Measurements from ENCODE around the gene ENTHD1.

ENTHD1 gene

DNA sequence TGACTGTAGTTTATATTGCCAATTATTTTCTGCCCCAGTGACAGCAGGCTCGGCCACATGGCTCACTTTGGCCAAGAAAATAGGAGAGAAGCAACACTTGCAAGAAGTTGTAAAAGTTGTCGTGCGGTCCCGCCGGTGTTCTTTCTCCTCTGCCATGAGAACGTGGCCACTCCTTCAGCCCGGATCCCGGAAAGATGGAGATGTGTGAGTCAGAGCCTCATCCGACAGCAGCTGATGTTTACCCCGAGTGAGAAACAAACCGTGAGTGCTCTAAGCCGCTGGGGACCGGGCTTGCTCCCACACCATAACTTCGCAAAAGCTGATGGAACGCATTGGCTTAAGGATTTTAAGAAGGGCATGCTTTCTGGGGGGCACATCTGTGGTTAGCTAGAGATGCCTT is 166.0 kb downstream of the ENTHD1 start:
- no peak for DNase-seq

DNA sequence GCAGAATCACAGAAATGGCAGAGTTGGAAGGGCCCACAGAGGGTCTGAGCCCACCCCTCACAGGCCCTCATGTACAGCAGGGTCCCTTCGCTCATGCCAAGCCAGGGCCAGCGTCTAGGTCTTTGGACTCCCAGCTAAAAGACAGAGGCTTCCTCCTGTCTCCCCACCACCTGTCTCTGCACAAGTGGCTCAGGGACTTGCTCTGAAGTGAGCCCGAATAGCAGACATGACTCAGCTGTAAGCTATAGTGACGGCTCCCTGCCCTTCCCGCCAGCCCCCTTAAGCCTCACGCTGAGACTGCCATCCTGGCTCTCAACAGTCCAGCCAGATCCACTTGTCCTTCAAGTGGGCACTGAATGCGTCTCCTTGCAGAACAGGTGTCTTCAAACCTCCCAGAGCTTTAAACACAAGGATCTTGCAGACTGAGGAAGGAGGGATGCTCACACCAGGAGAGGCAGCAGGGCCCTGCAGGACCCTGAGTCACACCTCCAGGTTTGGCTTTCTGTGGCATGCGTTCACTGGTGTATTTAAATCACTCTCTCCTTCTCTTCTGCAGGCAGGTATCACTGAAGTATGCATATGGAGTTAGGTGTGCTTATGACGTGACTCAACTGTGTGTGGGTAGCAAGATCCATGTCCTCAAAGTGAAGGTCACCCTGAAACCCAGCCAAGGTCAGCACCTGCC is 168.1 kb downstream of the ENTHD1 start:
- DNase-seq, result no peak

DNA sequence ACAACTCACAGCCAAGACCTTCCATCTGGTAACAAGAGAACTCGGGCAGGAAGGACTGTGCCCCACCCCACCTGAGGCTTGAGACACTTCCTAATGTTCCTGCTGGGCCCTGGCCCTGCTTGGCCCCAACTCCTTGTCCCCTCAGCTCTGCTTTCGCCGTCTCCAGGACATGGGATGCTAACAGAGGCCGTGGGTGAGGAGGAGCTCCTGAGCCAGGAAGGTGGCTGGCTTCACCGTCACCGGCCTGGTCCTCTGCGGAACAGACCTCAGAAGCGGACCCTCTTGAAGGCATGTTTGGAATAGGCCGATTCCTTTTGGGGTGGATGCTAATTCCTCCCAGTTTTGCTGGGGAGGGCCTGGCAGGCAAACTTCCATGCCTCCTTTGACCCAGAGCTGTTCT is 168.7 kb downstream of the ENTHD1 start:
- no peak for DNase-seq

GRCh38 chr22:39724390-39724789 is 169.2 kb downstream of the ENTHD1 start:
- DNase-seq, result no peak

DNA sequence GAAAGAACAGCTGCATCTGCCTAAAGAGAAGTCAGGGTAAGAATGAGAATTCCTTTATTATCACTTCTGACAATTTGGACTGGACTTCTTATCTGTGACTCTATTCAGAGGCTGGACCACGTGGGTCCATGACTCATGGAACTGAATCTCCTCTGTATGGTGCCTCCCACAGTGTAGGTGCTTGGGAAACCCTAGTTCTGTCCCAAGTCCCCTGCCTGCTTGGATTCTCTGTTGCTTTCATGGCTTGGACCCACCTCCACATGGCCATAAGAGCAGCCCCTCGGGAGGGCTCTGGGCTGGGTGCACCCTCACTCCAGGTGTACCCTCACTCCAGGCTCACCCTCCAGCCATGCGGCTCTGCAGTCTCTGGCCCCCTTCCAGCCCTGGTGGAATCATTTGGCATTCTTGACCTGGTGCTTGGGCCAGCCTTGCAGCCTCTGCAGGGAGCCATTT is 169.6 kb downstream of the ENTHD1 start:
- DNase-seq, result no peak

DNA sequence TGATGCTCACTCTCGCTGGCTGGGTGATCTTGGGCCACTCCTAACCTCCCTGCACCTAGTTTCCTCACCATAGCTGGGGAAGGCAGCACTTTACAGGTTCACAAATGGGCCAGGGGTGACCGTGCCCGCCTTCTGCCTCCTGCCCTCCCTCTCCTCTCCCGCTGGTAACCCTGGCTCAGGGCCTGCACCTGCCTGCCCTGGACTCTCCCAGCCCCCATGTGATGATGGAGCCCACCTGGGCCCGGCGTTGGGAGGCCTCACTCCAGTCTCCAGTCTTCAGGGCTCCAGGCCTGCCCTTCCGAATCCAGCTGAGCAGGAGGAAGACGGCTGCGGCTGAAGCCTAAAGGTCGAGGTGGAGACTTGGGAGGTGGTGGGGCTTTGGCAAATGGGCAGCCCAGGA is 170.1 kb downstream of the ENTHD1 start:
- no peak for DNase-seq

GRCh38 chr22:39722501-39722900 is 171.1 kb downstream of the ENTHD1 start:
- no peak for DNase-seq

DNA sequence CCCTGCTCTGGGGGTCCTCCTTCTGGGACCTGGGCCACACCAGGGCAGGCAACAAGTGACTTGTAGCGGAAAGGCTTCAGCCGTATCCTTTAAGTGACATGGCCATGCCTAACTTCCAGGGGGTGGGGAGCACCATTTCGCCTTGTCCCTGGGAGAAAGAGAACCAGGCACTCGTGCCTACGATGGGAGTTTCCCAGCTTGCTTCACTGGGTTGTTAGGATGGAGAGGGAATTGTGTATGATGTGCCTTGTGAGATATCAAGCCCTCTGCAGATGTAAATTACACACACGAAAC is 171.6 kb downstream of the ENTHD1 start:
- DNase-seq, result no peak

GRCh38 chr22:39721206-39722031 is 172.1 kb downstream of the ENTHD1 start:
- no peak for DNase-seq

DNA sequence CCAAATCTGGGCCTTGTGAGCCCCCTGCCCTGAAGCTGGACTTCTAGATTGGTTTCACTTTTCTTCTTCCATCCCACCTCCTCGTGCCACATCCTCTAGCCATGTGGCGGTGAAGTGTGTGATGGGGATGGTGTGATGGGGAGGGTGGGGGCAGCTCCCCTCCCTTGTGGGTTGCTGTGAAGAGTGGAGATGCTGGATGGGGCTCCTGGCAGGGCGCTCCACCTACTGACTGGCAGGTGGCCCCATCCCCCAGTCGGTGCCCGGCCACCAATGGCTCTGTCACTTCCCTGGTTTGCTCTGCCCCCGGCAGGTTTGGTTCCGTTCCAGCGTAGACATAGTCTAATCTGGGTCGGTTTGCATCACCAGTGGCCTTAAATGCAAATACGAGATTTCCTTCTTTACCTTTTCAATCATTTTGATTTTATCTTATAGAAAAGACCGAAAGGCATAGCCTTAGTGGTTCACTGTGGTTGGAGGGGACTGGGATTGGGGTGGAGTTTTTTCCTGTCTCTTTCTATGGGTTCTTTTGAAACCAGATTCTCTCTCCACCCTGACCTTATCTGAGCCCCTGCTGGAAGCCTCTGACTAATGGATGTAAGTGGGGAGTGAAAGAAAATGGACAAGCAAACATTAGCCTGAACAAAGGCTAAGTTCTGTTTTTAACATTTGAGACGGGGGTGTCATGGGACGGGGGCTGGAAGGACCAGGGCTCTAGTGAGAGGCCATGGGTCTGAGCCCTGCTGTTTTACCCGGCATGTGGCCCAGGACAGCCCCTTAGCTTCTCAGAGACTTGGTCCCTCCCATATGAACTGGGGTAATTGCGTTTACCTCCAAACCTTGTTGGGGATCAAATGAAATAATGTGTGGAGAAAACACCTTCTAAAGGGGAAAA is 173.8 kb downstream of the ENTHD1 start:
- DNase-seq, result no peak

DNA sequence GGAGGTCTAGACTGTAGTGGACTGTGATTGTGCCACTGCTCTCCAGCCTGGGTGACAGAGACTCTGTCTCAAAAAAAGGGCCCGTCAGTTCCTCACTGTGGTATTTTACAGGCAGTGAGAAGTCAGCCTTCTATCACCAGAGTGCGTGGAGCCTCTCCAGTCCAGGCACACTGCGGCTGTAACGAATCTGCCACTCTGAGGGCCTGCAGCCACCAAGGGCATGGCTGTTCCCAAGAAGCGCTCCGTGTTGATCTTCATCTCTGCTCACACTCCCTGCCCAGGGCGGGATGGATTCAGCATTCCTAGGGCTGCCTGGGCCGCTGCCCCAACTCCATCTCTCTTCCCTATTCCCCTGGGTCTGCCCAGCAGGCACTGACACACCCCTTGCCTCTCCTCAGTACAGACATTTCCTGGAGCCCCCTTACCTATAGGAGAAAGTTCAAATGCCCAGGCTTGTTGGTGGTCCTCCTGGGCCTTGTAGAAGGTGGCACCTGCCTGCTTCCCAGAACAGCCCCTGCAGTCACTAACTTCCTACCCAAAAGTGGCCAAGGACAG is 174.6 kb downstream of the ENTHD1 start:
- no peak for DNase-seq

GRCh38 chr22:39718206-39718605 is 175.4 kb downstream of the ENTHD1 start:
- no peak for DNase-seq

DNA sequence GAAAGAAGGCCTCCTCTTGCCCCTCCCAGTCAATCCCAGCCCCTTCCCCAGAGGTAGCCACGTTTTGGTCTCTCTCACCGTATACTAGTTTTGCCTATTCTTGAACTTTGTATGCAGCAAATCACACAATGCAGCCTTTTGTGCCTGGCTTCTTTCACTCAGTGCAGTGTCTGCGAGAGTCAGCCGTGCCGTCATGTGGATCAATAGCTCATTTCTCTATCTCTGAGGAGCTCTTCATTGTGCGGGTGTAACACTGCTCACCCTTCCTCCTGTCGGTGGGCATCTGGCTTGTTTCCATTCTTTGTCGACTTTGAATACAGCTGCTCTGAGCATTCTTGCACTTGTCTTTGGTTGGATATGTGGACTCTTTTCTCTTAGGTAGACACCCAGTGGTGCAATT is 176.5 kb downstream of the ENTHD1 start:
- DNase-seq, result no peak

GRCh38 chr22:39716534-39716933 is 177.0 kb downstream of the ENTHD1 start:
- DNase-seq, result no peak

- DNase-seq, result no peak
These were observed 177.6 kb downstream of the ENTHD1 start for GRCh38 chr22:39715778-39716495.

GRCh38 chr22:39714321-39714720 is 179.2 kb downstream of the ENTHD1 start:
- DNase-seq, result no peak

DNA sequence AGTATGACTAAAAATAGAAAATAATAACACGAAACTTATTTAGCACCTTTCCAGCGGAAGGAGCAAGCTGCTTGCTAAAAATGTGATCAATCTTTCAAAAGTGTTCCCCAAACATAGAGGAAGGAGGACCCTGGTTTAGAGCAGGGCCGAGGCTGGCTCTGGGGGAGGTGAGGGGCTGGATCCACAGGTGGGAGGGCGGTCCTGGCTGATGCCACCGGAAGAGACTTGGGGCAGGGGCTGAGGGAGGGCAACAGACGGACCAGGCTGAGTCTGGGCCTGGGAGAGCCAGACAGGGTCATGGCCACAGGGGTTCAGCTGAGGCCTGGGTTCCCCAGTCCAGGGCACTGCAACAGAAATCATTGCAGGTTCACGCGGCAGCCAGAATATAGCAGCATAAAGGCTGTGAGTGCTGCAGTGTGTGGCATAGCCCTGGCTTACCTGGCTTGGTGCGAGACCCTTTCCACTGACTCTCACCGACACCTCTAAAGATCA is 179.7 kb downstream of the ENTHD1 start:
- DNase-seq, result no peak

DNA sequence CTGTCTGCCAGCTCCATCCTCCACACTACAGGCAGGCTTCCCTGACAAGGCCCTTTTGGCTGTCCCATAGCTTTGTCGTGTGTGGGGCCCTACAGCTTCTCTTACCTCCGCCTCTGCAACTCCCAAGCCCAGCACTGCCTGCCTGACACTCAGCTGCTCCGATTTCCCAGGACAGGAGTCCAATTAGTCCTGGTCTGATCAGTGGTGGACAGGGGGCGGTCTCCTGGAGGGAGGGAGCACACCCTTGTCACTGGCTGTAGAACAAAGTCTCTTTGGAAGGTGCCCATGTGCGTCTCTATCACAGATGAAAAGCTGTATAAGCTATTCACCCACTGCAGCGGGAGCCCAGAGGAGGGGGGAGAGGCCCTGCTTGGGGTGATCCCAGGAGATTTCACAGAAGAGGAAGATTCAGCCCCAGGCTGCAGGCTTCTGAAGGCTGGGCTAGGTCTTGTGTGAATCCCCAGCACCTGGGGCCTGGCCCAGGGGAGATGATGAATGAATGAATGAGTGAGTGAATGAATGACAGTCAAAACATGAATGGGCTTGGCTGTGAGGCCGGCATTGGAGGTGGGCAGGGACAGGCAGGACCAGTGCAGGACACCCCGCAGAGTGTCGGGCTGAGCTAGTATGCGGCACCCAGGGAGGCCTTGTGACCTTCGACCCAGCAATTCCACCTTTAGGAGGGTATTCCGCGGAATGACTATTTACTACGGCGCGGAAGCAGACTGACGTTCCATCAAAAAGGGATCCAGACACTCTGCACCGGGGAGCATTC is 180.6 kb downstream of the ENTHD1 start:
- no peak for DNase-seq

DNA sequence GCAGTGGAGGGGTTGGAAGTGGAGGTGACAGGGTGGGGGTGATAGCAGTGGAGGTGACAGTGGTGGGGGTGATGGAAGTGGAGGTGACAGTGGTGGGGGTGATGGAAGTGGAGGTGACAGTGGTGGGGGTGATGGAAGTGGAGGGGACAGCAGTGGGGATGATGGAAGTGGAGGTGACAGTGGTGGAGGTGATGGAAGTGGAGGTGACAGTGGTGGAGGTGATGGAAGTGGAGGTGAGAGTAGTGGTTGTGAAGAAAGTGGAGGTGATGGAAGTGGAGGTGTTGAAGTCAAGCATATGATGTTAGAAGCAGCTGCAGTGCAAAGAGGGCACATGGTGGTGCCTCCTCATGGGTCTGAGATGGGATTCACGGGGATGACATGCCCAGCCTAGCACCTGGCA is 181.5 kb downstream of the ENTHD1 start:
- no peak for DNase-seq

- no peak for DNase-seq
These were observed 183.0 kb downstream of the ENTHD1 start for GRCh38 chr22:39710380-39711150.

DNA sequence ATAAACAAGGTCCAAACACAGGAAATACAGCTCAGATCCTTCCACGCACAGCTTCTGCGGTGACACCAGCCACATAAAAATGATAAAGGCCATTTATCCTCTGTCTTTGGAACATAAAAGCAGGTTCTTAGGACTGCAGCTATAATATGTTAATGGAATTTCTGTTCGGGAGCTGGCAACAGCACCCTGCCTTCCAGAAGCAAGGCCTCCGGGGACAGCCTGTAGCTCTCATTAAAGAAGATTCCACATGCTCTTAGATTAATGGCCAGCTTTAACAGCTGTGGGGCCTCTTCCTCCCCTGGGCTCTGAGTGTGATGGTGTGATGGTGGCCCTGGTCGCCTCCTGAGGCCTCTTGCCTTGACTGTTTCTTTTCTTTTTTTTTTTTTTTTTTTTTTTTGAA is 185.7 kb downstream of the ENTHD1 start:
- no peak for DNase-seq

Data from NCI-H1092 (cell line).